SU-DHL-6 (cell line): ENCODE measurements around the gene RASAL1.

Experiments
- H2AFZ ChIP-seq: fragments of 200-600 bp; sonication (generic); 2 replicates; pipeline ENCODE4 v1.6.1; 2014; ENCODE audit warnings: low read depth, mild to moderate bottlenecking, moderate library complexity, mixed read lengths, antibody characterized with exemption, low read length; ENCODE audit not compliant: severe bottlenecking
- H3F3A ChIP-seq: fragments of 200-600 bp; shearing (Covaris generic); 2 replicates; pipeline ENCODE4 v1.6.0; 2016; ENCODE audit warnings: antibody characterized with exemption, mild to moderate bottlenecking; ENCODE audit not compliant: insufficient read depth
- H3K27ac ChIP-seq: fragments of 200-600 bp; sonication (generic); 2 replicates; pipeline ENCODE4 v1.5.1; 2016; ENCODE audit warnings: low read depth, mild to moderate bottlenecking, low read length, moderate library complexity, mixed read lengths
- H3K27me3 ChIP-seq: fragments of 200-600 bp; sonication (generic), shearing (Covaris generic); 2 replicates; pipeline ENCODE4 v1.6.0; 2014; ENCODE audit warnings: mild to moderate bottlenecking, low read length
- H3K36me3 ChIP-seq: fragments of 200-600 bp; sonication (generic); 2 replicates; pipeline ENCODE4 v1.6.1; 2014; ENCODE audit warnings: mild to moderate bottlenecking, low read length, mixed read lengths
- H3K4me2 ChIP-seq: fragments of 300-600, 200-600 bp; shearing (Covaris generic), sonication (generic); 2 replicates; pipeline ENCODE4 v1.6.0; 2014; ENCODE audit warnings: low read length, low read depth, mild to moderate bottlenecking; ENCODE audit not compliant: poor library complexity, severe bottlenecking
- H3K4me3 ChIP-seq: fragments of 200-600 bp; sonication (generic); 2 replicates; pipeline ENCODE4 v1.5.1; 2014; ENCODE audit warnings: antibody characterized with exemption, low read length, mild to moderate bottlenecking, mixed read lengths; ENCODE audit not compliant: insufficient read depth, poor library complexity, severe bottlenecking
- H3K79me2 ChIP-seq: fragments of 200-600 bp; sonication (generic); 2 replicates; pipeline ENCODE4 v1.6.1; 2014; ENCODE audit warnings: mild to moderate bottlenecking, low read length, moderate library complexity; ENCODE audit not compliant: insufficient read depth
- H3K9ac ChIP-seq: fragments of 200-600 bp; sonication (generic); 2 replicates; pipeline ENCODE4 v1.7.0; 2014; ENCODE audit warnings: mild to moderate bottlenecking, low read length
- H3K9me2 ChIP-seq: fragments of 200-600 bp; sonication (generic); replicated peaks from 2 replicates; pipeline ENCODE4 v1.6.1; 2014; ENCODE audit warnings: low read length; ENCODE audit not compliant: insufficient read depth
- H3K9me3 ChIP-seq: fragments of 200-600 bp; sonication (generic); 2 replicates; pipeline ENCODE4 v1.6.1; 2014; ENCODE audit warnings: low read length, mixed read lengths; ENCODE audit not compliant: insufficient read depth
- H4K20me1 ChIP-seq: fragments of 200-600 bp; sonication (generic); 2 replicates; pipeline ENCODE4 v1.6.1; 2014; ENCODE audit warnings: low read depth, mild to moderate bottlenecking, antibody characterized with exemption, low read length, moderate library complexity, mixed read lengths
- CTCF ChIP-seq: fragments of 200-600 bp; sonication (generic); IDR thresholded peaks from one replicate; pipeline ENCODE4 v1.5.1; 2017; ENCODE audit warnings: antibody characterized with exemption, mild to moderate bottlenecking, low read length, moderate library complexity; ENCODE audit not compliant: insufficient read depth, poor library complexity, severe bottlenecking
- EZH2phosphoT487 ChIP-seq: fragments of 200-600 bp; sonication (generic), shearing (Covaris generic); conservative IDR thresholded peaks from 2 replicates; pipeline ENCODE4 v1.6.1; 2018; ENCODE audit warnings: mild to moderate bottlenecking, antibody characterized with exemption, low read length, moderate library complexity, mixed read lengths

The RASAL1 gene

DNA sequence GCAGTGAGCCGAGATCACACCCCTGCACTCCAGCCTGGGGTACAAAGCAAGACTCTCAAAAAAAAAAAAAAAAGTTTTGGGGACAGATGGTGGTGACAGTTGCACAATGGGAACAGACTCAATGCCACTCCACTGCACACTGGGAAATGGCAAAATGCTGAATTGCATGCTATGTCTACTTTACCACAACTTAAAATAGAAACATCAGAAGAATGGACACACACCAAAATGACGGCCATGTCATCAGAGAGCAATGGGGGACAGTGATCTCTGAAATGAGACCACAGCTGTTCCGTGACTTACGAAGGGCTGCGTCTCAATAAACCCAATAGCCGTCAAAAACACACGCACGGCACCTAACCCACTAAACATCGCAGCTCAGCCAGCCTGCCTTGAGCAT, 36.0 kb upstream of the RASAL1 start:
- H3K9ac ChIP-seq, result 0 out of 2 replicates have a peak overlapping the region, but pooled peaks have one; percentile 18
- peaks cover 11% of the 10 kb centered on the region for H3K36me3 ChIP-seq

GRCh38 chr12:113170926-113171325, 35.4 kb upstream of the RASAL1 start:
- no peak for TF ChIP-seq CTCF
- no peak for TF ChIP-seq EZH2phosphoT487
- no peaks in the 10 kb centered on the region for H3K9me3 ChIP-seq
- no peaks in the 10 kb centered on the region for H3K27me3 ChIP-seq
- 0 out of 2 replicates have a peak overlapping the region, but pooled peaks have one; percentile 18 for H3K9ac ChIP-seq
- H4K20me1 ChIP-seq, result no peaks in the 10 kb centered on the region
- no peak overlapping the region for H3K4me3 ChIP-seq
- peaks cover 10% of the 10 kb centered on the region for H3K36me3 ChIP-seq
- H3F3A ChIP-seq, result peaks cover 21% of the 10 kb centered on the region
- H3K4me2 ChIP-seq, result peak overlapping the region; percentile 21
- no peaks in the 10 kb centered on the region for H3K79me2 ChIP-seq
- no peaks in the 10 kb centered on the region for H3K9me2 ChIP-seq
- H2AFZ ChIP-seq, result no peak overlapping the region
- peak overlapping the region; percentile 93 for H3K27ac ChIP-seq

More for the DNA sequence above, 36.0 kb upstream of the RASAL1 start:
- Histone ChIP-seq H4K20me1 (no peaks in the 10 kb centered on the region), H3K4me2 (peak overlapping the region; percentile 21), H3K9me3 (no peaks in the 10 kb centered on the region), H2AFZ (no peak overlapping the region), H3K79me2 (no peaks in the 10 kb centered on the region), H3K4me3 (no peak overlapping the region), H3K27ac (peak overlapping the region; percentile 93), H3K27me3 (no peaks in the 10 kb centered on the region), H3K9me2 (no peaks in the 10 kb centered on the region), H3F3A (peaks cover 21% of the 10 kb centered on the region)
- TF ChIP-seq EZH2phosphoT487, result no peak
- no peak for TF ChIP-seq CTCF

- Histone ChIP-seq H3K4me3 (no peak overlapping the region), H3K9me2 (no peaks in the 10 kb centered on the region), H3K9me3 (no peaks in the 10 kb centered on the region), H3K36me3 (peaks cover 10% of the 10 kb centered on the region), H4K20me1 (no peaks in the 10 kb centered on the region), H3K9ac (no peak overlapping the region), H3K27me3 (no peaks in the 10 kb centered on the region), H3F3A (peaks cover 21% of the 10 kb centered on the region), H3K79me2 (no peaks in the 10 kb centered on the region), H2AFZ (no peak overlapping the region), H3K27ac (peak overlapping the region; percentile 93), H3K4me2 (peak overlapping the region; percentile 21)
- TF ChIP-seq CTCF, result no peak
- TF ChIP-seq EZH2phosphoT487, result no peak
These were observed 34.9 kb upstream of the RASAL1 start for GRCh38 chr12:113170457-113170856.
